Endothelial cell of umbilical vein (primary cell): ENCODE data around the gene PHTF1. TPM values are rescaled to one million over a fixed set of nuclear protein-coding genes. Genes with fewer than 3 reads are reported as not detected.

ENCODE experiments used
- BruUV-seq: library from RNA; stranded (reverse); fragments of 400-500 nt; replicated peaks from 2 replicates; lab custom pipeline; 2021; lab: Mats Ljungman, UMichigan
- CTCF ChIA-PET: fragments of 300-600, 350-600 bp; sonication (Branson Sonifier 250); formaldehyde crosslinking; loops from one replicate; lab custom pipeline; 2021; ENCODE audit warnings: antibody characterized with exemption, inconsistent platforms; lab: Charles Lee
- POLR2A ChIA-PET: fragments of 300-600, 350-600 bp; sonication (Branson Sonifier 250); formaldehyde crosslinking; loops from one replicate; lab custom pipeline; 2021; ENCODE audit warnings: antibody characterized with exemption, inconsistent platforms; lab: Charles Lee
- DNase-seq: peaks from one replicate; pipeline ENCODE4 v3.0.0-alpha.2; 2011; ENCODE audit warnings: low read depth, low spot score
- FAIRE-seq: peaks from 2 replicates; lab custom pipeline; 2011; peaks lifted over from hg19 to GRCh38; lab: Jason Lieb, UNC
- H2AFZ ChIP-seq: 2 replicates; pipeline ENCODE4 v1.6.0; 2012; ENCODE audit warnings: low read depth, low read length, control low read depth, inconsistent platforms
- H3K27ac ChIP-seq: 2 replicates; pipeline ENCODE4 v1.5.1; 2011; ENCODE audit warnings: low read depth, mild to moderate bottlenecking, control low read depth, low read length, moderate library complexity; ENCODE audit not compliant: insufficient read depth
- H3K27me3 ChIP-seq, 2 experiments: 2 replicates each; pipeline versions ENCODE4 v1.6.0 to v1.6.1; 2011; ENCODE audit warnings: low read length in 2 of 2, mixed read lengths in 1 of 2; ENCODE audit not compliant: control insufficient read depth in 2 of 2, insufficient read depth in 2 of 2
- H3K36me3 ChIP-seq, 2 experiments: 2 replicates in 1 of 2; 3 replicates in 1 of 2; pipeline ENCODE4 v1.5.1; 2011; ENCODE audit warnings: low read length in 2 of 2, mild to moderate bottlenecking in 1 of 2, moderate library complexity in 1 of 2; ENCODE audit not compliant: control insufficient read depth in 2 of 2, insufficient read depth in 2 of 2; ENCODE audit errors: extremely low read depth in 1 of 2
- H3K4me1 ChIP-seq: 3 replicates; pipeline ENCODE4 v1.5.1; 2011; ENCODE audit warnings: mild to moderate bottlenecking, low read length; ENCODE audit not compliant: control insufficient read depth, insufficient read depth; ENCODE audit errors: extremely low read depth
- H3K4me2 ChIP-seq: 2 replicates; pipeline ENCODE4 v1.6.1; 2011; ENCODE audit warnings: low read length, control low read depth, mixed read lengths; ENCODE audit not compliant: insufficient read depth
- H3K4me3 ChIP-seq, 3 experiments: fragments of 200-600 bp in 1 of 3; sonication (generic), shearing (Covaris generic) in 1 of 3; replicated peaks in 1 of 3; 2 replicates each; pipeline ENCODE4 v1.5.1; 2011 to 2016; ENCODE audit warnings: control low read depth in 3 of 3, low read length in 3 of 3, mild to moderate bottlenecking in 2 of 3, inconsistent platforms in 1 of 3, low read depth in 1 of 3, moderate library complexity in 1 of 3; ENCODE audit not compliant: insufficient read depth in 1 of 3
- H3K79me2 ChIP-seq: 2 replicates; pipeline ENCODE4 v1.6.0; 2012; ENCODE audit warnings: low read length, inconsistent platforms; ENCODE audit not compliant: control insufficient read depth, insufficient read depth
- H3K9ac ChIP-seq: replicated peaks from 2 replicates; pipeline ENCODE3; 2011; ENCODE audit warnings: low read length, control low read depth; ENCODE audit not compliant: insufficient read depth; ENCODE audit errors: extremely low read depth
- H3K9me1 ChIP-seq: replicated peaks from 3 replicates; pipeline ENCODE4 v1.6.0; 2011; ENCODE audit warnings: mild to moderate bottlenecking, low read length; ENCODE audit not compliant: control insufficient read depth, insufficient read depth; ENCODE audit errors: extremely low read depth
- H3K9me3 ChIP-seq: replicated peaks from 2 replicates; pipeline ENCODE4 v1.5.1; 2012; ENCODE audit warnings: low read length, inconsistent platforms; ENCODE audit not compliant: control insufficient read depth, insufficient read depth
- H4K20me1 ChIP-seq: replicated peaks from 2 replicates; pipeline ENCODE3; 2011; ENCODE audit warnings: mild to moderate bottlenecking, low read length; ENCODE audit not compliant: control insufficient read depth, insufficient read depth; ENCODE audit errors: extremely low read depth
- EZH2 ChIP-seq: IDR thresholded peaks from 2 replicates; pipeline ENCODE4 v1.6.1; 2012; ENCODE audit warnings: borderline replicate concordance, low read depth, mild to moderate bottlenecking, moderate library complexity, low read length, inconsistent platforms; ENCODE audit not compliant: severe bottlenecking
- FOS ChIP-seq: IDR thresholded peaks from 2 replicates; pipeline ENCODE4 v1.6.1; 2011; ENCODE audit warnings: mild to moderate bottlenecking, low read length, moderate library complexity, borderline replicate concordance; ENCODE audit not compliant: insufficient read depth
- GATA2 ChIP-seq: IDR thresholded peaks from 2 replicates; pipeline ENCODE4 v1.7.0; 2011; ENCODE audit warnings: low read depth, mild to moderate bottlenecking, moderate library complexity, mixed read lengths, low read length; ENCODE audit not compliant: insufficient read length, insufficient read depth
- JUN ChIP-seq: IDR thresholded peaks from 2 replicates; pipeline ENCODE4 v1.6.1; 2011; ENCODE audit warnings: borderline replicate concordance, low read depth; ENCODE audit not compliant: insufficient read length, insufficient read depth
- MYC ChIP-seq: IDR thresholded peaks from one replicate; pipeline ENCODE4 v1.6.1; 2011; ENCODE audit warnings: mild to moderate bottlenecking, low read depth, low read length
- POLR2A ChIP-seq: IDR thresholded peaks from 2 replicates; pipeline ENCODE4 v1.6.1; 2012; ENCODE audit warnings: low read depth, mild to moderate bottlenecking, control low read depth, low read length
- POLR2AphosphoS5 ChIP-seq: IDR thresholded peaks from 2 replicates; pipeline ENCODE4 v1.6.1; 2012; ENCODE audit warnings: low read depth, mild to moderate bottlenecking, control low read depth, low read length, moderate library complexity; ENCODE audit not compliant: insufficient read depth
- dilution Hi-C: fragments of 300-500 bp; cut with MboI; formaldehyde crosslinking; loops from one replicate; pipeline ENCODE4 v1.15.0; 2019; ENCODE audit warnings: low sequenced_read_pairs; ENCODE audit not compliant: extremely low pct_ligation_motif_present
- intact Hi-C: fragments of 100-400 bp; cut with micrococcal nuclease; formaldehyde crosslinking; loops from one replicate; pipeline ENCODE4 v1.10.0; 2022
- polyA plus RNA-seq, 4 experiments: library from polyadenylated mRNA; depleted of rRNA in 3 of 4; stranded (reverse) in 3 of 4; unstranded in 1 of 4; fragments of >200 nt; gene quantifications; 2 replicates each; pipeline versions ENCODE4 v1.2.1 to v1.2.3, GENCODE V29; 2011 to 2012; ENCODE audit warnings: missing spikeins in 1 of 4
- total RNA-seq: library from RNA; stranded (reverse); gene quantifications from 2 replicates; pipeline ENCODE4 v1.2.3, GENCODE V29; 2021
- TF ChIP-seq, protein P1 (sequence below), 2 donors: IDR thresholded peaks; 1 replicate in 1 of 2; 2 replicates in 1 of 2; pipeline ENCODE4 v1.5.1; 2011; ENCODE audit warnings: low read length in 2 of 2, mild to moderate bottlenecking in 2 of 2, moderate library complexity in 2 of 2, control low read depth in 1 of 2, inconsistent platforms in 1 of 2, low read depth in 1 of 2; ENCODE audit not compliant: insufficient read depth in 1 of 2; ENCODE audit errors: extremely low read depth in 1 of 2
- TF ChIP-seq, protein P2 (sequence below): IDR thresholded peaks from 2 replicates; pipeline ENCODE4 v1.6.1; 2011; ENCODE audit not compliant: insufficient read depth, insufficient read length

PHTF1 gene
- total and polyA plus RNA-seq, 2 donors (not counting 3 experiments of a cell fraction or from before 2014, with no cell fraction given): 26.3 to 62.6 TPM

DNA sequence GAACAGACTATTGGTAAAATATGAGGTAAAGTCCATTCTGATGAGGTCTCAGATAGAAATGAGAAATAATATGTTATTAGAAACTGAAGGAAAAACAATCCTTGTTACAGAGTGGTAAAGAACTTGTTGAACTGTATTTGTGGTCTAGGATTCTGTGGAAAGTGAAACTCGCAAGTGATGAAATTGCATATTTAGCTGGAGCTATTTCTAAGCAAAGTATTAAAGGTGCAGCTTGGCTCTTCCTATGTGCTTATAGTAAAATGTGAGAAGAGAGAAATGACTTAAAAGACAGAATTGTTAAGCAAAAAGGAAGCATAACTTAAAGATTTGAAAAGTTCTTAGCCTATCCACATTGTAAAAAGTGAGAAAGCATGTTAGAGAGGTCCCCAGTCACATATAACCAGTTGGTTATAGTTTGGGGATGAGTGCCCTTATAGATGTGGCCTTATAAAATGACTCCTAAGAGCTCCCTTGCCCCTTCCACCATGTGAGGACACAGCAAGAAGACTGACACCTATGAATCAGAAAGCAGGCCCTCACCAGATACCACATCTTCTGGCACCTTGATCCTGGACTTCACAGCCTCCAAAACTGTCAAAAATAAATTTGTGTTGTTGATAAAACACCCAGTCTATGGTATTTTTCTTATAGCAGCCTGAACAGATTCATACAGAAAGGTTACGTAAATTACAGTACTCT lies 24.8 kb downstream of the PHTF1 start:
- ChIA-PET CTCF (interaction anchor here (1.1 to 1.3 kb wide), 2 partner anchors 25 to 30 kb away, joined by 3 to 5 read pairs; no protein-coding TSS in a partner anchor), POLR2A (no interaction called here)
- FAIRE-seq: no peak
- no peak for DNase-seq
- Histone ChIP-seq H3K4me3 (no peak overlapping the region), H4K20me1 (no peaks in the 10 kb centered on the region), H3K9me1 (no peaks in the 10 kb centered on the region), H3K9ac (no peak overlapping the region), H2AFZ (no peak overlapping the region), H3K9me3 (no peaks in the 10 kb centered on the region), H3K27ac (no peak overlapping the region), H3K27me3 (no peaks in the 10 kb centered on the region), H3K79me2 (no peaks in the 10 kb centered on the region), H3K4me2 (no peak overlapping the region), H3K36me3 (peaks cover 5 to 13% of the 10 kb centered on the region in 2 experiments), H3K4me1 (no peaks in the 10 kb centered on the region)
- BruUV-seq: no TSS peak
- dilution Hi-C loops: no loop called here
- intact Hi-C loops: no loop called here
- TF ChIP-seq, protein P1, sequence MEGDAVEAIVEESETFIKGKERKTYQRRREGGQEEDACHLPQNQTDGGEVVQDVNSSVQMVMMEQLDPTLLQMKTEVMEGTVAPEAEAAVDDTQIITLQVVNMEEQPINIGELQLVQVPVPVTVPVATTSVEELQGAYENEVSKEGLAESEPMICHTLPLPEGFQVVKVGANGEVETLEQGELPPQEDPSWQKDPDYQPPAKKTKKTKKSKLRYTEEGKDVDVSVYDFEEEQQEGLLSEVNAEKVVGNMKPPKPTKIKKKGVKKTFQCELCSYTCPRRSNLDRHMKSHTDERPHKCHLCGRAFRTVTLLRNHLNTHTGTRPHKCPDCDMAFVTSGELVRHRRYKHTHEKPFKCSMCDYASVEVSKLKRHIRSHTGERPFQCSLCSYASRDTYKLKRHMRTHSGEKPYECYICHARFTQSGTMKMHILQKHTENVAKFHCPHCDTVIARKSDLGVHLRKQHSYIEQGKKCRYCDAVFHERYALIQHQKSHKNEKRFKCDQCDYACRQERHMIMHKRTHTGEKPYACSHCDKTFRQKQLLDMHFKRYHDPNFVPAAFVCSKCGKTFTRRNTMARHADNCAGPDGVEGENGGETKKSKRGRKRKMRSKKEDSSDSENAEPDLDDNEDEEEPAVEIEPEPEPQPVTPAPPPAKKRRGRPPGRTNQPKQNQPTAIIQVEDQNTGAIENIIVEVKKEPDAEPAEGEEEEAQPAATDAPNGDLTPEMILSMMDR (IDR thresholded peaks at IDR 0.05; ENCODE audit: extremely low read depth in 1 of 2, insufficient read depth in 1 of 2, low read depth in 1 of 2, low read length in 2 of 2): no peak
- TF ChIP-seq, protein P2, sequence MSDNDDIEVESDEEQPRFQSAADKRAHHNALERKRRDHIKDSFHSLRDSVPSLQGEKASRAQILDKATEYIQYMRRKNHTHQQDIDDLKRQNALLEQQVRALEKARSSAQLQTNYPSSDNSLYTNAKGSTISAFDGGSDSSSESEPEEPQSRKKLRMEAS: no peak
- no peak for TF ChIP-seq FOS
- TF ChIP-seq GATA2: no peak
- no peak for TF ChIP-seq MYC
- no peak for TF ChIP-seq POLR2A
- TF ChIP-seq EZH2: no peak
- TF ChIP-seq JUN: no peak
- no peak for TF ChIP-seq POLR2AphosphoS5
